ENCODE measurements around the gene MYO5B.

MYO5B gene

DNA sequence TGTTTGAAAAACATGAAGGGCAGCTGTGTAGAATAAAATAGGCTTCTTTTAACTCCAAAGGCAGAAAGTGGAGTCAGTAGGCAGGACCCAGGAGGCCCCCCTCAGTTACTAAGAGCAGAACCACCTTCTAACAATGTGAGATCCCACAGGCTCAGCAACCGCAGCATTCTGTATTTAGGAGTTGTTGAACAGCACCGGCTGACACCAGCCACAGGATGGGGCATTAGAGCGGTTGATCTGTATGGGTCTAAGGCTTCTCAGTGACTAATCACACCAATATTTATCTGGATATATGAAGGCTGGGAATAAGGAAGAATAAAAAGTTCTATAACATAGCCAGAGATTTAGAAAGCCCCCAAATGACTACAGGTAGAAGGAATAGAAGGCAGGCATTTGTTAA lies 51.7 kb downstream of the MYO5B start:
- DNase-seq = no peak

GRCh38 chr18:50142441-50143120 lies 52.4 kb downstream of the MYO5B start:
- no peak for DNase-seq

GRCh38 chr18:50138181-50139064 lies 56.5 kb downstream of the MYO5B start:
- no peak for DNase-seq

DNA sequence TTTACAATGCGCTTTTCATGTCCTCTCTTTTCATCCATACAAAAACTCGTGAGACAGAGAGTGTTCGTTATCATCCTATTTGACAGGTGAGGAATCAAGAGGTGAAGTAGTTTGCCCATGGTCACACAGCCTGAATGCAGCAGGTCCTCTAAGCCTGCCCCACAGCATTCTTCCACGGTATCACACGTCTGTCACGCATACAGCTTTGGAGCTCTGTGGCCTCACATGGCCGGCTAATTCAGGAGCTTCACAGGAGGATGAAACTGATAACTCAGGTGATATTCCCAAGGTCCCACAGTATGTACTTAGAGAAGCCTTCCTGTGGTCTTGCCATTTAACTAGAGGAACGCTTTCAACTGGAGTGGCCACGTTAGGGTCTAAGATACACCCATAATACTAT lies 59.0 kb downstream of the MYO5B start:
- no peak for DNase-seq

DNA sequence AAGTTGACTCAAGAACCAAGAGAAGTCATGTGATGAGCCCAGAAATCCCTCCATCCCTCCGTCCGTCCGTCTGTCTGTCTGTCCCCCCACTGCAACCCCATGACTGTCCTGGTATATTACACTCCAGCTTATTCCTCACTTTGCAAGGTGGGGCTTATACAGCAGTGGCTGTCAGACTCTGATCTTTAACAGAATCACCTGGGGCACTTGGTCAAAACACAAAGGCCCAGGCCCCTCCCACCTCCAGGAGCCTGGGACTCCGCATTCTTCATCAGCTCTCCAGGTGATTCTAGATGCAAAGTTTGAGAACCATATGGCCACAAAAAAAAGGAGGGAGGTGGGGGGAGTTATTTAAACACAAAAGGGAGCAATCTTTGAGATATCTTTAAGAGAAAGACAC lies 61.4 kb downstream of the MYO5B start:
- DNase-seq = no peak

DNA sequence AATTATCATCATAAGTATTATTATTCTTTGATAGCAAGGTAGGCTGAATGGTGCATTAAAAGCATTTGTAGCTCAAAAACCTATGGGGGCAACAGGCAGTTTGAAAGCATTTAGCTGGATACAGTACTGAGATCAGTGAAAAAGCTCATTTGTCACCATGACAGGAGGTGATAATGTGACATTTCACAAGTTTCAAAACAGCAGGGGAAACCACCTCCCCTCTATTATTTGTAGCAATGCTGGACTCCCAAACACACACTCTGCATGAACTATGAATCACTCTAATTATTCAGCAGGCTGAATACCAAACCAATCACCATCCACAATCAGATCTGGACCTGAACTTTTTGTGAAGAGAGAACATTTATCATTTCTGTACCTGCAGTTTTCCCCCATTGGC lies 63.4 kb downstream of the MYO5B start:
- no peak for DNase-seq

GRCh38 chr18:50128506-50129271 lies 66.3 kb downstream of the MYO5B start:
- DNase-seq = no peak

DNA sequence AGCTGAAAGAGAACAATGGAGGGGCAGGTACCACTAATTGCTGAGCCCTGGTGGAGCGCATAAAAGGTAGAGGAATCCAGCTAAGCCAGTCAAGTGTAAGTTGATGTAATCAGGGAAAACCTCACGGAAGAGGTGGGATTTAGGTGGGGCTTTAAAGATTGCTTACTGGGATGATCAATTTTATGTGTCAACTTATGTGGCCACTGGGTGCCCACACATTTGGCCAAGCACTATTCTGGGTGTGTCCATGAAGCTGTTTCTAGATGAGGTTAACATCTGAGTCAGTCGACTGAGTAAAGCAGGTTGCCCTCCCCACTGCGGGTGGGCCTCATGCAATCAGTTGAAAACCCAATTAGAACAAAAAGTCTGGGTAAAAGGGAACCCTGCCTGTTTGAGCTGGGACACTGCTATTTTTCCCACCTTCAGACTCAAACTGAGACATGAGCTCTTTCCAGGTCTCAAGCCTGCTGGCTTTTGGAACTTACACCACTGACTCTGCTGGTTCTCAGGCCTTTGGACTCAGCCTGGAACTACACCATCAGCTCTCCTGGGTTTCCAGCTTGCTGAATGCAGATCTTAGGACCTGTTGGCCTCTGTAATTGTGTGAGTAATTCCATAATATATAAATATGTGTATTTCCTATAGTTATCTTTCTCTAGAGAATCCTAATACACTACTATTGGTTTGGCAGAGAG lies 67.3 kb downstream of the MYO5B start:
- DNase-seq = no peak

DNA sequence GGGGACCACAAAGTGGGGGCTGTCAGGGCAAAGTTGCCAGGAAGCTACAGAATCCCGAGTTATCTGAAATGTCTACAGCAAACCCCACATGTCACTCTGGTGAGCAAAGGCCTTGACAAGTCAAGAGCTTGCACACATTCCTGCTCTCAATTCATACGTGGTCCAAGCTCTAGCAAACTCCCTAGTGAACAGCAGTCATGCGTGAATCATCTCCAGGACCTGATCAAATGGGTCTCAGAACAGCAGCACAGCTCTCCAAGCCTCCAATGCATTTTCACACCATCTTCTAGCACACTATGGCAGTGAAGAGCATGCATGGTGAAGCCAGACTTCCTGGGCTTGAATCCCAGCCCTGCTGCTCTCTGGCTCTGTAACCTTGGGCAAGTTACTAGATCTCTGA lies 68.5 kb downstream of the MYO5B start:
- no peak for DNase-seq

GRCh38 chr18:50125456-50125855 lies 69.5 kb downstream of the MYO5B start:
- DNase-seq = no peak

DNA sequence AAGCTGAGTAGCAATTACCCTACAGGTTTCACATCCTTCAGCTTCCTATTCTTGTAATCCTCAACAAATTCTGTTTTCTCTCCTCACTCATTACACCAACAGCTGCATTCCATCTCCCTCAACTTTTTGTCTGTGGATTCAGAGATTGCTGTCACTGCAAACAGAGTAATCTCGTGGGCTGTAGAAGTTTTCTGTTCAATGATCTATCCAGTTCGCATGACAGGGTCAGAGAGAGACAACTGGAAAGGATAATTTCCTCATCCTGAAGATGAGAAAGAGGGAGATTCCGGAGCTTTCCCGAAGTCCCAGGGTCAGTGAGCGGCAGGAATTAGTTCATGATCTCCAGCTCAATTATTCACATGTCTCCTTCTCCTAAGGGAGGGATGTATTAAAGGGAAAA lies 75.7 kb downstream of the MYO5B start:
- no peak for DNase-seq

GRCh38 chr18:50117863-50118262 lies 77.1 kb downstream of the MYO5B start:
- DNase-seq = no peak

GRCh38 chr18:50115095-50115494 lies 79.9 kb downstream of the MYO5B start:
- no peak for DNase-seq

GRCh38 chr18:50114448-50114847 lies 80.5 kb downstream of the MYO5B start:
- no peak for DNase-seq

DNA sequence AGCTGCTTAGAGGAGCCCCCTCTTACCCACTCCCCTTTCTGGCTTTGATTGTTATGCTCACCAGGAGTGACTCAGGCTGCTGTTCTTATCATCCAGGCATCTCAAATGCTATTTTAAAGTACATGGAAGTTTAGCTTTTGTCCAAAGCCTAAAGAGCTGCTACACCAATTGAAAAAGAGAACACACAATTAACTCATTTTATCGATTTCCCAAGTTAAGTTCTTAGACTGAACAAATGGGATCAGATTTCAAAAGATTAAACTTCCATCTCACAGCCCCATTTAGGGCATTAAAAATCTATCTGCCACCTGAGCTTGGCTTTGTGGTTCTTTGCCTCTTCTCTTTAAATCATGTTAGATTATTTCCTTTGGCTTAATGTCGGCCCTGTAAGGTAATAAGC lies 81.2 kb downstream of the MYO5B start:
- DNase-seq = no peak

DNA sequence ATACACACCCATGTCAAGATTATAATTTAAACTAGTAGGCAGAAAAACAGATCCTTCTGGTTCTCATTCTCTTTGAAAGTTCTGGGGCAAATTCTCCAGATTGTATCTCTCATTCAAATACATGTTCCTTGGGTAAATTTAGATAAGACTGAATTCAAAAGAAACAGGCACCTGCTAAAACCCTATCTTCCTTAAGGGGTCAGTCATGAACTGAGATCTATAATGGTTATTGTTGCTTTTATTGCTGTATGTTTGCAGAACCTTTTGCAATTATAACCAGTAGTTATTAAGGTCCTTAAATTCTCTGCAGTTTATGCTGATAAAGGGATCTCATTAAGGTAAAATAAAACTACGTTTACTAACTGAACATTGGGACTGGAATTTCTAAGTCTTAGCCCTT lies 83.5 kb downstream of the MYO5B start:
- DNase-seq = no peak

DNA sequence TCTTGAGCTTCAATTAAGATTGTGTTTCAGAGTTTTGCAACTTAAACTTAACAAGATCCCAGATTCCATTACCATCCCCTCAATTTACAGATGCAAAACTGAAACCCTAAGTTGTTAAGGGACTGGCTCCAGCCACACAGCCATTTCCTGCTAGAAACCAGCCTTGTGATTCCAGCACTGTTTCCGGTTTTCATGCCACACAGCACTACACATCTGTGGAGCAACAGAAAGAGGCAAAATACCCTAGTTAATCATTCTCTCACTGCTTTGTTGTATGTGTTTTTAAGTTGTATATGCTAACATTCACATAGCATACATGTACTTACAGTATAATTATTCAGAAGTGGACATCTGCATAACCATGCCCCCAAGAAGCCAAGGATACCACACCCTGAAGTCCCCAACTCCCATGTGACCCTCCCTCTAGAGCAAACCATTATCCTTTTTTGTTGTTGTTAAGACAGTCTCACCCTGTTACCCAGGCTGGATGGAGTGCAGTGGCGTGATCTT lies 87.4 kb downstream of the MYO5B start:
- DNase-seq = no peak

- no peak for DNase-seq
Observed at GRCh38 chr18:50105027-50105426, 89.9 kb downstream of the MYO5B start.

DNA sequence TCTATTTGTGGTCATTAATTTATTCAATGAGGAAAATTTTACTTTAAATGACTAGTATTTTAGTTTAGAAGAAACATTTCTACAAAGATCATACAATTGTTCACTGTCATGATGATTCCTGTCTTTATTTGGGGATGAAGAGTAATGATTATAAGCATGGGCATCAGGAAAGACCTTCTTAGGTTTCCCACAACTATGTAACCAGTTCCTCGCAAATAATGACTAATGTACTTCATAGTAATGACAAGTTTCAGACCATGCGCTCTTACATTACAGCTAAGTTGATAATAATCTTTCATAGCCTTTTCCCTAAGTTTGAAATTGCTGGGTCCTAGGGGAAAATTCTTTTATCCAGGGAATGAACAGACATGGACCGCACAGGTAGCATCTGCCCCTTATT lies 90.5 kb downstream of the MYO5B start:
- DNase-seq = no peak

- DNase-seq = no peak
Observed at GRCh38 chr18:50099725-50100407, 95.1 kb downstream of the MYO5B start.

- DNase-seq = no peak
Observed at GRCh38 chr18:50097702-50098101, 97.2 kb downstream of the MYO5B start.

- no peak for DNase-seq
Observed at GRCh38 chr18:50096766-50097435, 98.0 kb downstream of the MYO5B start.
